ENCODE measurements around the gene BCAS4. TPM values are rescaled to one million over a fixed set of nuclear protein-coding genes. Genes with fewer than 3 reads are reported as not detected.

BCAS4 gene
- total RNA-seq, result 10 to 100 TPM; 11.0 to 11.6 TPM

- CTCF ChIA-PET, result interaction anchor here (0.5 to 8.9 kb wide), 59 partner anchors 9 to 1355 kb away, joined by 3 to 268 read pairs (median 4); partner anchors contain the start of genes ADNP, DPM1, MOCS3 and PARD6B
- DNase-seq, result peak; percentile 91
- POLR2A ChIA-PET, result interaction anchor here (0.8 to 2.4 kb wide), 11 partner anchors 11 to 233 kb away, joined by 3 to 23 read pairs (median 4); partner anchors contain the start of genes ADNP, DPM1 and MOCS3
- H3K4me1 Mint-ChIP-seq (ENCODE audit: low read depth), result peaks cover 15% of the 10 kb centered on the region
- peak within 1 kb of the TSS; percentile 23 for H3K27ac Mint-ChIP-seq
- H3K27me3 Mint-ChIP-seq, result no peaks in the 10 kb centered on the region
- H3K4me3 Mint-ChIP-seq, result peak within 1 kb of the TSS; percentile 75
- intact Hi-C loops (cut with micrococcal nuclease), result loop anchor here (1.0 to 2.0 kb wide), 5 partner anchors 23 to 511 kb away; partner anchors contain the start of gene PARD6B
- no peaks in the 10 kb centered on the region for H3K9me3 Mint-ChIP-seq
- H3K36me3 Mint-ChIP-seq, result no peaks in the 10 kb centered on the region
Observed at GRCh38 chr20:50794846-50795634, at the start of gene BCAS4. TSS of gene BCAS4 (plus strand) at chr20:50795061. CDS start at chr20:50795084, 23 bp downstream.

- peak overlapping the region; percentile 28 for H3K27ac Mint-ChIP-seq
- intact Hi-C loops (cut with micrococcal nuclease), result loop anchor here (1.0 to 10.0 kb wide), 4 partner anchors 14 to 111 kb away; partner anchors contain the start of gene PARD6B
- no peaks in the 10 kb centered on the region for H3K27me3 Mint-ChIP-seq
- H3K36me3 Mint-ChIP-seq, result no peaks in the 10 kb centered on the region
- peaks cover 38% of the 10 kb centered on the region for H3K4me1 Mint-ChIP-seq (ENCODE audit: low read depth)
- no peak for DNase-seq
- no peaks in the 10 kb centered on the region for H3K9me3 Mint-ChIP-seq
- ChIA-PET CTCF (interaction anchor here (0.5 to 1.0 kb wide), 7 partner anchors 11 to 632 kb away, joined by 3 to 4 read pairs (median 3); no protein-coding TSS in a partner anchor), POLR2A (interaction anchor here (1.5 kb wide), 1 partner anchor 20 kb away, joined by 4 read pairs; no protein-coding TSS in a partner anchor)
- no peak overlapping the region for H3K4me3 Mint-ChIP-seq
Observed at GRCh38 chr20:50745634-50746137, 49.2 kb upstream of the BCAS4 start.

GRCh38 chr20:50746138-50746940 lies 48.5 kb upstream of the BCAS4 start:
- Mint-ChIP-seq H3K4me3 (no peak overlapping the region), H3K9me3 (no peaks in the 10 kb centered on the region), H3K36me3 (no peaks in the 10 kb centered on the region), H3K27ac (peak overlapping the region; percentile 28), H3K4me1 (ENCODE audit: low read depth) (peaks cover 37% of the 10 kb centered on the region), H3K27me3 (no peaks in the 10 kb centered on the region)
- ChIA-PET CTCF (interaction anchor here (0.5 to 1.3 kb wide), 9 partner anchors 10 to 633 kb away, joined by 3 to 5 read pairs (median 3); no protein-coding TSS in a partner anchor), POLR2A (interaction anchor here (1.5 kb wide), 1 partner anchor 21 kb away, joined by 4 read pairs; no protein-coding TSS in a partner anchor)
- DNase-seq, result peak; percentile 29
- intact Hi-C loops (cut with micrococcal nuclease), result loop anchor here (1.0 to 10.0 kb wide), 4 partner anchors 15 to 112 kb away; partner anchors contain the start of gene PARD6B

GRCh38 chr20:50747275-50747674 lies 47.6 kb upstream of the BCAS4 start:
- intact Hi-C loops (cut with micrococcal nuclease), result loop anchor here (2.0 to 10.0 kb wide), 2 partner anchors 84 to 112 kb away; no protein-coding TSS in a partner anchor
- peak overlapping the region; percentile 38 for H3K27ac Mint-ChIP-seq
- H3K36me3 Mint-ChIP-seq, result no peaks in the 10 kb centered on the region
- no peaks in the 10 kb centered on the region for H3K27me3 Mint-ChIP-seq
- no peaks in the 10 kb centered on the region for H3K9me3 Mint-ChIP-seq
- ChIA-PET CTCF (interaction anchor here (1.3 kb wide), 3 partner anchors 48 to 163 kb away, joined by 3 to 5 read pairs (median 3); partner anchors contain the start of gene BCAS4), POLR2A (no interaction called here)
- no peak for DNase-seq
- no peak overlapping the region for H3K4me3 Mint-ChIP-seq
- H3K4me1 Mint-ChIP-seq (ENCODE audit: low read depth), result peaks cover 37% of the 10 kb centered on the region

- intact Hi-C loops (cut with micrococcal nuclease), result no loop called here
- Mint-ChIP-seq H3K9me3 (no peaks in the 10 kb centered on the region), H3K4me3 (no peak overlapping the region), H3K27me3 (no peaks in the 10 kb centered on the region), H3K27ac (no peak overlapping the region), H3K4me1 (ENCODE audit: low read depth) (peaks cover 26% of the 10 kb centered on the region), H3K36me3 (no peaks in the 10 kb centered on the region)
- POLR2A ChIA-PET, result interaction anchor here (1.2 kb wide), 1 partner anchor 19 kb away, joined by 4 read pairs; the partner anchor contains the start of gene PARD6B
- CTCF ChIA-PET, result interaction anchor here (0.8 to 3.2 kb wide), 27 partner anchors 12 to 581 kb away, joined by 3 to 33 read pairs (median 8); partner anchors contain the start of genes BCAS4, DPM1, MOCS3 and PARD6B
- DNase-seq, result no peak
Observed at GRCh38 chr20:50750145-50750671, 44.7 kb upstream of the BCAS4 start.

- no peaks in the 10 kb centered on the region for H3K4me1 Mint-ChIP-seq (ENCODE audit: low read depth)
- CTCF ChIA-PET, result interaction anchor here (0.6 to 2.3 kb wide), 4 partner anchors 41 to 633 kb away, joined by 3 to 10 read pairs (median 4); partner anchors contain the start of gene BCAS4
- no peak overlapping the region for H3K4me3 Mint-ChIP-seq
- no peaks in the 10 kb centered on the region for H3K9me3 Mint-ChIP-seq
- no peaks in the 10 kb centered on the region for H3K27me3 Mint-ChIP-seq
- DNase-seq, result no peak
- POLR2A ChIA-PET, result interaction anchor here (0.6 kb wide), 1 partner anchor 589 kb away, joined by 3 read pairs; no protein-coding TSS in a partner anchor
- intact Hi-C loops (cut with micrococcal nuclease), result no loop called here
- no peak overlapping the region for H3K27ac Mint-ChIP-seq
- H3K36me3 Mint-ChIP-seq, result no peaks in the 10 kb centered on the region
Observed at GRCh38 chr20:50753152-50753551, 41.7 kb upstream of the BCAS4 start.

GRCh38 chr20:50754420-50754819 lies 40.4 kb upstream of the BCAS4 start:
- ChIA-PET POLR2A (no interaction called here), CTCF (interaction anchor here (2.0 to 2.3 kb wide), 2 partner anchors 40 to 128 kb away, joined by 6 to 10 read pairs; partner anchors contain the start of gene BCAS4)
- Mint-ChIP-seq H3K27me3 (no peaks in the 10 kb centered on the region), H3K9me3 (no peaks in the 10 kb centered on the region), H3K4me1 (ENCODE audit: low read depth) (no peaks in the 10 kb centered on the region), H3K27ac (no peak overlapping the region), H3K4me3 (no peak overlapping the region), H3K36me3 (no peaks in the 10 kb centered on the region)
- intact Hi-C loops (cut with micrococcal nuclease), result no loop called here
- no peak for DNase-seq

GRCh38 chr20:50756447-50756846 lies 38.4 kb upstream of the BCAS4 start:
- Mint-ChIP-seq H3K36me3 (no peaks in the 10 kb centered on the region), H3K4me3 (no peak overlapping the region), H3K27me3 (no peaks in the 10 kb centered on the region), H3K9me3 (no peaks in the 10 kb centered on the region), H3K4me1 (ENCODE audit: low read depth) (no peaks in the 10 kb centered on the region), H3K27ac (no peak overlapping the region)
- POLR2A ChIA-PET, result no interaction called here
- CTCF ChIA-PET, result interaction anchor here (1.1 kb wide), 1 partner anchor 11 kb away, joined by 3 read pairs; no protein-coding TSS in a partner anchor
- no peak for DNase-seq
- intact Hi-C loops (cut with micrococcal nuclease), result no loop called here

GRCh38 chr20:50758469-50758868 lies 36.4 kb upstream of the BCAS4 start:
- no peaks in the 10 kb centered on the region for H3K36me3 Mint-ChIP-seq
- no peaks in the 10 kb centered on the region for H3K27me3 Mint-ChIP-seq
- H3K27ac Mint-ChIP-seq, result no peak overlapping the region
- intact Hi-C loops (cut with micrococcal nuclease), result no loop called here
- H3K4me3 Mint-ChIP-seq, result no peak overlapping the region
- no peaks in the 10 kb centered on the region for H3K9me3 Mint-ChIP-seq
- no peaks in the 10 kb centered on the region for H3K4me1 Mint-ChIP-seq (ENCODE audit: low read depth)
- no peak for DNase-seq
- CTCF ChIA-PET, result no interaction called here
- POLR2A ChIA-PET, result no interaction called here

- no peak for DNase-seq
- ChIA-PET CTCF (no interaction called here), POLR2A (no interaction called here)
- intact Hi-C loops (cut with micrococcal nuclease), result no loop called here
- Mint-ChIP-seq H3K9me3 (no peaks in the 10 kb centered on the region), H3K36me3 (no peaks in the 10 kb centered on the region), H3K27me3 (no peaks in the 10 kb centered on the region), H3K4me1 (ENCODE audit: low read depth) (no peaks in the 10 kb centered on the region), H3K4me3 (no peak overlapping the region), H3K27ac (no peak overlapping the region)
Observed at GRCh38 chr20:50758992-50759391, 35.9 kb upstream of the BCAS4 start.

- DNase-seq, result no peak
- no peaks in the 10 kb centered on the region for H3K4me1 Mint-ChIP-seq (ENCODE audit: low read depth)
- POLR2A ChIA-PET, result no interaction called here
- no peaks in the 10 kb centered on the region for H3K9me3 Mint-ChIP-seq
- intact Hi-C loops (cut with micrococcal nuclease), result no loop called here
- no peaks in the 10 kb centered on the region for H3K36me3 Mint-ChIP-seq
- no peaks in the 10 kb centered on the region for H3K27me3 Mint-ChIP-seq
- CTCF ChIA-PET, result no interaction called here
- H3K27ac Mint-ChIP-seq, result no peak overlapping the region
- no peak overlapping the region for H3K4me3 Mint-ChIP-seq
Observed at GRCh38 chr20:50759678-50760077, 35.2 kb upstream of the BCAS4 start.
